SKM-1 (cell line): ENCODE measurements around the gene CDH13.
A peak's percentile ranks its signal among the peaks of the same experiment; 100 is the strongest.

Experiments used
- DNase-seq: peaks from one replicate; lab custom pipeline; 2025; ENCODE audit not compliant: unreplicated experiment; lab: John Stamatoyannopoulos, UW

CDH13 gene

GRCh38 chr16:83808573-83809014, 1181.8 kb downstream of the CDH13 start:
- no peak for DNase-seq

DNA sequence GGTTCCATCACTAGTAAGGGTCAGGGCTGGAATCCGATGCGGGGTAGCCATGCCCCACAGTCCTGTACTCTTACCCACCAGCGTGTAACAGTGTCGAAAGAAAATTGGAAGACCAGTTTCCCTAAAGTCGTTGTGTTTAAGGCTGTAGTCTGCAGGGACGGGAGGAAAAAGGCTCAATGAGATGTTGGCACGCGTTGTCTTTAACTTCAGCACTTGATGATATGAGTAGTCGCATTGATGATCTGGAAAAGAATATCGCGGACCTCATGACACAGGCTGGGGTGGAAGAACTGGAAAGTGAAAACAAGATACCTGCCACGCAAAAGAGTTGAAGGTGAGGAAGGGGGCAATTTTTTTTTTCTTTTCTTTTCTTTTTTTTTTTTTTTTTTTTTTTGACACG, 1182.3 kb downstream of the CDH13 start:
- no peak for DNase-seq

DNA sequence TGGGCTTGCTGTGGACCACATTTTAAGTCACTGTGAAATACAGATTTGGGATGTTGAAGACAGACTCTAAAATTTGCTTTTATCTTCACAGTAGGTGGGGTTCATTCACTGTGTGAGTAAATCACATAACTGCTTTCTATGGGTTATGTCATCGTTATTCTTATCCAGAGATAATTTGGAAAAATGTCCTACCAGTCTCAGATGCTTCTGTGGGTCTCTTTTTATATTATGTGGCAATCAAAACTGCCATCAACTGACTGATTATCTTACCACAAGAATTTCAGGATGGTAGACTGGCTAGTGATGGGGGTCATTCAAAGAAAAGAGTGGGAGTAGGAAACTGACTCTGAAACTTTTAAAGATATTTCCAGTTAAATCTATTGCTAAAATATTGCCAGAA, 1184.1 kb downstream of the CDH13 start:
- DNase-seq = no peak

DNA sequence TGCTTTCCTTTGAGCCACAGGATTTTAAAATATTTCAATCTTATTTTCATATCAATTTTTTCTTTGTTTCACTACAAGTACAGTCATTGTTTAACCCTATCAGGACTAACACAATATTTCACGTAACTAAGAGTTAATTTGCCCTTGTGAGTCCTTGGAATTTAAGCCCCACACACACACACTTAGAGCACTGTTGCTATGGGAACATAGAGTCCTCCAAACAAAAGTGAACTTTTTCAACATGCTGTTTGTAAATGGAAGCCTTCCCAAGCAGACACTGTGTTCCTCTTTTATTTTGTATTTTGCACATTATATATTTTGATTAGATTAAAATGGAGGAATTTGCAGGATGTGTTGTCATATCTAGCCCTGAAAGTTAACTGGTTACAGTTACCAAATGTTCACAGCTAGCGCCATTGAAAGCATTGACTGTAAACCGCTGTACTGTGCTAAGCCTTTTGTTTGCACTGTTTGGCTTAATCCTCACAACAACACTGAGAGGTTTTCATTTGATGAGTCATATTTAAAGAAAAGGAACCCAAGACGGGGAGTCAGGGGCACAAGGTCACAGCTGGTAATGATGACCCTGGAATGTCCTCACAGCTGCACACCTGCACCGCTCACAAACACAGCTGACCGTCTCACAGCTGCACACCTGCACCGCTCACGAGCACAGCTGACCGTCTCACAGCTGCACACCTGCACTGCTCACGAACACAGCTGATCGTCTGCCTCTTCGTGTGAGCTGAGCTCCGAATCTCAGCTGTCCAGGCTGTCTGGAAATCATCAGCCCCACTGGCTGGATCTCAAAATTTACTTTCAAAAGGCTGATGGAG, 1187.3 kb downstream of the CDH13 start:
- DNase-seq = no peak

DNA sequence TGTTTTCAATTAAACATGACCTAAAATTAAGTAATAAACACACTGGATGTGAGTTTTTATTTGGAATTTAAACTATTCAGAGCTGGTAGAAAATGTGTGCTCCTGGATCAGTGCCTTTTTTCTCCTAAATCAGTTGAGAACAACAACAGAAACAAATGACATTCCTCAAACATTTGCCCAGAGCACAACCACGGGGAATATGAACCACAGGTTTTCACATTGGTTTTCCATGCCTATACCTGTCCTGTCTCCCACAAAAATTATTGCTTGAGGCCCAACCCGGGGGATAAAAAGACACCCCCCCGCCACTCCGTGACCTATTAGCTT, 1187.9 kb downstream of the CDH13 start:
- no peak for DNase-seq

- DNase-seq = no peak
These were observed 1190.3 kb downstream of the CDH13 start for GRCh38 chr16:83817022-83817421.

GRCh38 chr16:83818276-83818675, 1191.5 kb downstream of the CDH13 start:
- no peak for DNase-seq

DNA sequence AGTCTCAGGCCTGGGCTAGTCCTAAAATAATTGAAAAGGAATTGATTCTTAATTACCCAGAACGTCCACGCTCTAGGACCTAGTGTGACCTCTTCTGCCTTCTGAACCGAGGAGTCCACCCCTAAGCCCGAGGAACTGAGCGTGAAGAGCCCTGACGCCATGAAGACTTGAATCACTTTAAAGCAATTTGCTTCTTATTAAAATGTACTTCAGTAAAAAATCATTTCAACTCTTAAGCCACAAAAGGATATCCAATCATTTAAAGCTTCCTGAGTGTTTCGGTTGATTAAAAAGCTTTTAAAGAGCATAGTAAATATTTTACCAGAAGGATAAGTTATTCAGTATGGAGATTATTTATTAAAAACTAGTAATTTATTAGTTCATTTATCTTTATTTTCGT, 1192.6 kb downstream of the CDH13 start:
- DNase-seq = no peak

GRCh38 chr16:83826146-83826913, 1199.6 kb downstream of the CDH13 start:
- peak; percentile 14 for DNase-seq

GRCh38 chr16:83830091-83830768, 1203.5 kb downstream of the CDH13 start:
- DNase-seq = no peak

GRCh38 chr16:83830769-83831455, 1204.1 kb downstream of the CDH13 start:
- DNase-seq = no peak

GRCh38 chr16:83831456-83831987, 1204.8 kb downstream of the CDH13 start:
- DNase-seq = no peak

DNA sequence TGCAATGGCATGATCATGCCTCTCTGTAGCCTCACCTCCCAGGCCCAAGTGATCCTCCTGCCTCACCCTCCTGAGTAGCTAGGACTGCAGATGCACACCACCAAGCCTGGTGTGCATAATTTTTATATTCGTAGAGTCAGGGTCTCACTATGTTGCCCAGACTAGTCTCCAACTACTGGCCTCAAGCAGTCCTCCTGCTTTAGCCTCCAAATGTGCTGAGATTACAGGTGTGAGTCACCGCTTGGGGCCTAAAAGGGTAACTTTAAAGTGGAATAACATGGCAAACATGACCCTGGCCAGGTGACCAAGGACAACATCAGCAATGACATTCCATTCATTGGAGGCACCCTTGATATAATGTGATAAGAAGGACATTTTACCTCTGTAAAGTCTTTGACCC, 1207.2 kb downstream of the CDH13 start:
- no peak for DNase-seq

DNA sequence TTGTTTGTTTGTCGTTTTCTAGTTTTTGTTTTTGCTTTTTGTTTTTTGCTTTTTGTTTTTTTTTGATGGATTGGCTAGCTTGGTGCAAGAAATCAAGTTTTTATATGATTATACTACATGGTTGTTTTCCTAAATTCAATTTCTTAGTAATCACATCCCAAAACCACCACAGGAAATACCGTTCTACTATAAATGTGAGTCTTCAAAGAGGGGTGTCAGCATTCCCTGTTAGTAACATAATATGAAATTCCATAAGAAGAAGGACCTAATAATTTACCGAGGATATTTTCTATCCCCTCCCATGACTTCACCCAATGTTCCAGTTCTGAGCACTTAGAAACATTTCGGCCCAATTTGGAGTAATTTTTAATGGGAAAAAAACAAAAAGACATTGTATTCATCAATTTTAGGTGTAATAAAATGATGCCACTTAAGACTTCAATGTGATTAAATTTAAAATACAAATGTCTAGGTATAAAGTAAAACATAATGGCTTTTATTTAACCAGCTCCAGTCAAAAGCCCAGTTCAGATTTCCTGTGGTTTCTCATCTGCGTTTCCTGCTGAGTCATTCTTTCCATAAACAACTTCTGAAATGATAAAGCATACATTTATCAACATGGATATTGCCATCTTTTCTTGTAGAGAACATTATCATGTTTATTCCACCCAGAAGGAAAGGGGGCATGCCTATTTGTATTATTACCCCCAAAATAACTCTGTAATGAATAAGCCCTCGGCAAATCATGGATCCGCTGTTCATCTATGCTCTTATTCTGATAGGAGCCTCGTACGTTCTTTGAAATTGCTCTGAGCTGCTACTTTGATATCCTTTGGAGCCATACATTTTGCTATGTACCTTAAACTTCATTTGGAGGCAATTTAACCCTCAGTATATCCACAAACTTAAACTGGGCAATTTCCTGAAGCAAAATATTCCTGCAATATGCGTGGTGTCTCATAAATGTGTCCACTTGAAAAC, 1209.1 kb downstream of the CDH13 start:
- no peak for DNase-seq

DNA sequence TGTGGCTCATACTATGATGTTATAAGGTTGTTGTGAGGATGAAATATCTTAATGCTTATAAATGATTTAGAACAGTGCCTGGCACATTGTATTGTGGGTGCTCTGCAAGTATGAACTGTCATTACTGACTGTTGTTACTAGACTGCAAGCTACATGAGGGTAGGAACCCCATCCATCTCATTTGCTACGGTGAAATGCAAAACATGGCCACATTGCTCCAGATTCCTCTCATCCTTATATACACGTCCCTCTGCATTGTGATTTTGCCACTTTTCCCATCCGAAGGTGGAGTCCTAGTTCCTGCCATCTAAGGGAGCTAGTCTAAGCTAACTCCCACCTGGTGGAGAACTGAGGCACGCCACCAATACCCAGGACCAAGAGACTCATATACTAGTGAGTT, 1210.8 kb downstream of the CDH13 start:
- DNase-seq = no peak

- no peak for DNase-seq
These were observed 1211.4 kb downstream of the CDH13 start for GRCh38 chr16:83838151-83838550.

GRCh38 chr16:83839561-83839960, 1212.8 kb downstream of the CDH13 start:
- no peak for DNase-seq

- DNase-seq = no peak
These were observed 1213.4 kb downstream of the CDH13 start for GRCh38 chr16:83840060-83840617.

- DNase-seq = no peak
These were observed 1215.5 kb downstream of the CDH13 start for GRCh38 chr16:83842291-83842690.
